Heart right ventricle (tissue), 16 donors: Measurements from ENCODE around the gene CTPS2. TPM values are rescaled to one million over a fixed set of nuclear protein-coding genes. Genes with fewer than 3 reads are reported as not detected.

Experiments used
- ATAC-seq, 8 donors: fragments of 200-7000 bp; cut with Tn5 transposase; one replicate each; pipeline ENCODE4 v1.9.1; 2020; ENCODE audit warnings: mild to moderate bottlenecking in 8 of 8, moderate library complexity in 8 of 8, moderate number of reproducible peaks in 1 of 8
- DNase-seq, 2 donors: peaks; one replicate each; pipeline ENCODE4 v3.0.0-alpha.2; 2020
- H3K27ac ChIP-seq, 10 donors: fragments of 200-600 bp; sonication (generic) in 2 of 10; one replicate each; pipeline versions ENCODE4 v1.5.0 to v1.8.0; 2020 to 2022; ENCODE audit warnings: mild to moderate bottlenecking in 3 of 10
- H3K27me3 ChIP-seq, 7 donors: fragments of 200-600 bp; one replicate each; pipeline ENCODE4 v1.8.0; 2021 to 2022; ENCODE audit warnings: mild to moderate bottlenecking in 2 of 7
- H3K36me3 ChIP-seq, 9 donors: fragments of 200-600 bp; sonication (generic) in 1 of 9; one replicate each; pipeline versions ENCODE4 v1.5.0 to v1.8.0; 2020 to 2022; ENCODE audit warnings: mild to moderate bottlenecking in 2 of 9
- H3K4me1 ChIP-seq, 9 donors: fragments of 200-600 bp; sonication (generic) in 1 of 9; one replicate each; pipeline versions ENCODE4 v1.5.0 to v1.8.0; 2020 to 2022; ENCODE audit warnings: mild to moderate bottlenecking in 4 of 9
- H3K4me3 ChIP-seq, 10 donors: fragments of 200-600 bp; sonication (generic) in 2 of 10; one replicate each; pipeline versions ENCODE4 v1.5.0 to v1.8.0; 2020 to 2022; ENCODE audit warnings: mild to moderate bottlenecking in 7 of 10, moderate library complexity in 2 of 10
- H3K9me3 ChIP-seq, 11 donors: fragments of 200-600 bp in 10 of 11; sonication (generic) in 2 of 11; one replicate each; pipeline versions ENCODE4 v1.5.0 to v1.8.0; 2013 to 2022; ENCODE audit warnings: mild to moderate bottlenecking in 2 of 11, control low read depth in 1 of 11, moderate library complexity in 1 of 11
- CTCF ChIP-seq, 9 donors: fragments of 200-600 bp; sonication (generic) in 2 of 9; IDR thresholded peaks; one replicate each; pipeline versions ENCODE4 v1.5.0 to v1.8.0; 2021 to 2022; ENCODE audit warnings: antibody characterized with exemption in 9 of 9, mild to moderate bottlenecking in 5 of 9, moderate library complexity in 1 of 9
- WGBS, 2 donors: extraction: QIAGEN DNeasy Blood & Tissue Kit; methylation state at CpG; one replicate each; pipeline ENCODE4 v1.1.7; 2013; ENCODE audit warnings: inconsistent platforms in 1 of 2; 5-methylcytosine and 5-hydroxymethylcytosine counted together
- intact Hi-C, 10 donors: fragments of 100-400 bp; cut with DNase I; formaldehyde crosslinking; loops; one replicate each; pipeline versions ENCODE4 v1.11.1 to v1.14.2; 2022
- polyA plus RNA-seq, 2 donors: library from polyadenylated mRNA; stranded (reverse); fragments of 200-250 nt; gene quantifications; one replicate each; pipeline ENCODE4 v1.2.3, GENCODE V29; 2013
- total RNA-seq, 10 donors: library from RNA; stranded (reverse); fragmentation: NEBNext Ultra II Directional in 3 of 10; extraction: Animal tissue kit (Norgen Biotek cat#: 25700) in 3 of 10; gene quantifications; one replicate each; pipeline versions ENCODE4 v1.2.1 to v1.2.4, GENCODE V29; 2021 to 2023
- donor health status: Arrhythmogenic right ventricular cardiomyopathy.
- donor health status: ischemic (EF 13 %, LVEDD 7.1; RV severe dilation, severe dysfunction).
- donor health status: healthy with polysubstance abuse.
- donor health status: DM: no; HTN: yes; CAD: no.
- donor health status: DM: no; HTN: no; CAD: no.
- donor health status: ischemic (EF 25% LVEDD 6.9; RV normal size, moderate dysfunction).
- donor health status: ischemic (EF 25% LVEDD 5.7; RV mildly dilated, moderate dysfunction).
- donor health status: healthy.
- donor health status: DM: yes; HTN: yes; CAD: no.
- donor health status: Ischemic cardiomyopathy.
- donor health status: ischemic (EF 35%, LVEDD 5.7; RV mildly dilated, moderate dysfunction).
- donor health status: nonischemic (EF 11% LVEDD 7.7; RV severe dilation, severe dysfunction).
- donor health status: DM: yes; HTN: yes; CAD: no.
- donor health status: PGD.
- donor health status: ischemic (EF 29% LVEDD 5.4; RV normal size, mild dysfunction).
- donor health status: nonischemic (EF 23%, LVEDD 6.1; RV moderate dilation, normal function).

Gene CTPS2
- total and polyA plus RNA-seq, 12 donors: 2.7 to 15.8 (median 5.2) TPM

- peak in 1 of 8 donors; percentile 61 for ATAC-seq
- peak in 1 of 9 donors; percentile 13 for TF ChIP-seq CTCF (IDR thresholded peaks at IDR 0.05)
- intact Hi-C loops: loop anchor here in 7 of 10 donors (10.0 kb wide), 3 partner anchors 219 to 539 kb away; partner anchors contain the start of gene GRPR (in 4 of the 7)
- H3K36me3 ChIP-seq: peaks cover 0 to 26% (median 0%) of the 10 kb centered on the region in 9 donors
- 78 to 79% methylated on average over 5 of the region's 5 CpGs for WGBS, 2 donors
- no peak overlapping the region for H3K4me3 ChIP-seq
- no peak for DNase-seq
- no peaks in the 10 kb centered on the region for H3K9me3 ChIP-seq
- H3K27me3 ChIP-seq: peaks cover 0 to 41% (median 0%) of the 10 kb centered on the region in 7 donors
- no peaks in the 10 kb centered on the region for H3K4me1 ChIP-seq
- no peak overlapping the region for H3K27ac ChIP-seq
These were observed 48.4 kb downstream of the CTPS2 start for GRCh38 chrX:16664074-16664473.

GRCh38 chrX:16662402-16662801, 50.1 kb downstream of the CTPS2 start:
- Histone ChIP-seq H3K4me3 (no peak overlapping the region), H3K27me3 (peaks cover 0 to 48% (median 0%) of the 10 kb centered on the region in 7 donors), H3K9me3 (no peaks in the 10 kb centered on the region), H3K4me1 (no peaks in the 10 kb centered on the region), H3K36me3 (peaks cover 0 to 18% (median 0%) of the 10 kb centered on the region in 9 donors), H3K27ac (no peak overlapping the region)
- no peak for TF ChIP-seq CTCF (IDR thresholded peaks at IDR 0.05)
- WGBS, 2 donors: 95 to 97% methylated on average over 2 of the region's 2 CpGs
- no peak for DNase-seq
- no peak for ATAC-seq
- intact Hi-C loops: loop anchor here in 7 of 10 donors (10.0 kb wide), 3 partner anchors 218 to 538 kb away; partner anchors contain the start of gene GRPR (in 4 of the 7)

GRCh38 chrX:16661495-16661894, 51.0 kb downstream of the CTPS2 start:
- ATAC-seq: no peak
- H3K36me3 ChIP-seq: peaks cover 0 to 16% (median 0%) of the 10 kb centered on the region in 9 donors
- peaks cover 0 to 48% (median 0%) of the 10 kb centered on the region in 7 donors for H3K27me3 ChIP-seq
- H3K27ac ChIP-seq: no peak overlapping the region
- TF ChIP-seq CTCF (IDR thresholded peaks at IDR 0.05): no peak
- no peaks in the 10 kb centered on the region for H3K9me3 ChIP-seq
- H3K4me3 ChIP-seq: no peak overlapping the region
- DNase-seq: no peak
- no peaks in the 10 kb centered on the region for H3K4me1 ChIP-seq
- intact Hi-C loops: loop anchor here in 7 of 10 donors (10.0 kb wide), 3 partner anchors 217 to 537 kb away; partner anchors contain the start of gene GRPR (in 4 of the 7)
- 83 to 93% methylated on average over 2 of the region's 2 CpGs for WGBS, 2 donors

- H3K9me3 ChIP-seq: no peaks in the 10 kb centered on the region
- H3K27me3 ChIP-seq: peaks cover 0 to 32% (median 0%) of the 10 kb centered on the region in 7 donors
- peaks cover 0 to 15% (median 0%) of the 10 kb centered on the region in 9 donors for H3K36me3 ChIP-seq
- H3K27ac ChIP-seq: no peak overlapping the region
- H3K4me1 ChIP-seq: no peaks in the 10 kb centered on the region
- no peak for DNase-seq
- no peak for TF ChIP-seq CTCF (IDR thresholded peaks at IDR 0.05)
- H3K4me3 ChIP-seq: no peak overlapping the region
- 60 to 93% methylated on average over 1 of the region's 1 CpG for WGBS, 2 donors
- no peak for ATAC-seq
- intact Hi-C loops: loop anchor here in 1 of 10 donors (10.0 kb wide), 1 partner anchor 225 kb away; no protein-coding TSS in a partner anchor
These were observed 53.1 kb downstream of the CTPS2 start for GRCh38 chrX:16659321-16659720.
